GM12801 (cell line): ENCODE measurements around the gene ANKRD17.

Source experiments
- TF ChIP-seq, protein P1 (sequence below): IDR thresholded peaks from one replicate; pipeline ENCODE4 v1.5.1; 2011; ENCODE audit warnings: control low read depth; ENCODE audit not compliant: insufficient read length; ENCODE audit errors: extremely low read depth

Gene ANKRD17

DNA sequence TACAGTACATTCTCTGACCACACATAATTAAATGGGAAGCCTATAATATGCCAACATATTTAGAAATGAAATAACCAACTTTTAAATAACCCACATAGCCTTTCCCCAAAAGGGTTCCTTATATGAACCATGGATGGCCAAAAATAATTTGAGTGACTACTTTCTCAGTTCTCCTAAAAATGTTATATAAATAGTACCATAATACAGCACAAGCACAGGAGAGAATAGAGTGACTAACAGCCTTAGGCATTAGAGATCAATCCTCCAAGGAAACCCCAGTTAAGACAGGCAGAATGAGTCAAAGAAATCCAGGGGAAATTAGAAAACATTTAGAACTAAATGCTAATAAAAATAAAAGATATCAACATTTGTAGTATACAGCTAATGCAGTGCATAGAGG is 50.2 kb downstream of the ANKRD17 start:
- TF ChIP-seq, protein P1, sequence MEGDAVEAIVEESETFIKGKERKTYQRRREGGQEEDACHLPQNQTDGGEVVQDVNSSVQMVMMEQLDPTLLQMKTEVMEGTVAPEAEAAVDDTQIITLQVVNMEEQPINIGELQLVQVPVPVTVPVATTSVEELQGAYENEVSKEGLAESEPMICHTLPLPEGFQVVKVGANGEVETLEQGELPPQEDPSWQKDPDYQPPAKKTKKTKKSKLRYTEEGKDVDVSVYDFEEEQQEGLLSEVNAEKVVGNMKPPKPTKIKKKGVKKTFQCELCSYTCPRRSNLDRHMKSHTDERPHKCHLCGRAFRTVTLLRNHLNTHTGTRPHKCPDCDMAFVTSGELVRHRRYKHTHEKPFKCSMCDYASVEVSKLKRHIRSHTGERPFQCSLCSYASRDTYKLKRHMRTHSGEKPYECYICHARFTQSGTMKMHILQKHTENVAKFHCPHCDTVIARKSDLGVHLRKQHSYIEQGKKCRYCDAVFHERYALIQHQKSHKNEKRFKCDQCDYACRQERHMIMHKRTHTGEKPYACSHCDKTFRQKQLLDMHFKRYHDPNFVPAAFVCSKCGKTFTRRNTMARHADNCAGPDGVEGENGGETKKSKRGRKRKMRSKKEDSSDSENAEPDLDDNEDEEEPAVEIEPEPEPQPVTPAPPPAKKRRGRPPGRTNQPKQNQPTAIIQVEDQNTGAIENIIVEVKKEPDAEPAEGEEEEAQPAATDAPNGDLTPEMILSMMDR = no peak

DNA sequence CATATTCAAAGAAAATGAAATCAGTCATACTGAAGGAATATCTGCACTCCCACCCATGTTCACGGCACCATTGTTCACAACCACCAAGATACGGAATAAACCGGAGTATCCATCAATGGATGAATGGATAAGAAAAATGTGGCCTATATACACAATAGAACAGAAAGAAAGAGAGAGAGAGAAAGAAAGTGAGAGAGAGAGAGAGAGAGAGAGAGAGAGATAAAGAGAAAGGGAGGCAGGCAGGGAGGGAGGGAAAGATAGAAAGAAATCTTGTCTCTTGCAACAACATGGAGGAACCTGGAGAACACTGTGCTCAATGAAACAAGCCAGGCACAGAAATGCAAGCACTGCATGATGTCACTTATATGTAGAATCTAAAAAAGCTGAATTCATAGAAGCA is 52.4 kb downstream of the ANKRD17 start:
- TF ChIP-seq, protein P1 = no peak

DNA sequence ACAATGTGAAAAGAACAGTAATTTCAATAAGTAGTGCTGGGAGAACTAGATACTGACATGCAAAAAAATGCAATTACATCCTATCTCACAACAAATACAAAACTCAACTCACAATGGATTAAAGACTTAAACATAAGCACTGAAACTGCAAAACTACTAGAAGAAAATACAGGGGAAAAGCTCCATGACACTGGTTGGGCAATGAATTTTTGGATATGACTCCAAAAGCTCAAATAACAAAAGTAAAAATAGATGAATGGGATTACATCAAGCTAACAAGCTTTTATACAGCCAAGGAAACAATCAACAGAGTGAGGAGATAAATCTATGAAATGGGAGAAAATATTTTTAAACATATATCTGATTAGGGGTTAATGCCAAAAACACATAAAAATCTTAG is 53.1 kb downstream of the ANKRD17 start:
- TF ChIP-seq, protein P1 = no peak

DNA sequence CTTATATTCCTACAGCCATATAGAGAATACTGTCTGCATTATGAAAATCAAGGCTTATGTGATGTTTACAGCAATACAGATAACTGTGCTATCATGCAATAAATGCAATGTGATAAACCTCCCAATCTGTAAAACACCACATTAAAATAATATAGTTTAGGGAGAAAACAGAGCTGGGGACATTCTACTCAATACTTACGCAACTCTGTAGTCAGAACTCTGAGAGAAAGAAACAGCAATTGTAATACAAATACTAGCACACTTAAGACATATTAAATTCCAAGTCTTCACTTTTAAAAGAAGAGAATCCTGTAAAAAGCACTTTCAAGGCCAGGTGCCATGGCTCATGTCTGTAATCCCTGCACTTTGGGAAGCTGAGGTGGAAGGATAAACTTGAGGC is 61.4 kb downstream of the ANKRD17 start:
- TF ChIP-seq, protein P1 = no peak

DNA sequence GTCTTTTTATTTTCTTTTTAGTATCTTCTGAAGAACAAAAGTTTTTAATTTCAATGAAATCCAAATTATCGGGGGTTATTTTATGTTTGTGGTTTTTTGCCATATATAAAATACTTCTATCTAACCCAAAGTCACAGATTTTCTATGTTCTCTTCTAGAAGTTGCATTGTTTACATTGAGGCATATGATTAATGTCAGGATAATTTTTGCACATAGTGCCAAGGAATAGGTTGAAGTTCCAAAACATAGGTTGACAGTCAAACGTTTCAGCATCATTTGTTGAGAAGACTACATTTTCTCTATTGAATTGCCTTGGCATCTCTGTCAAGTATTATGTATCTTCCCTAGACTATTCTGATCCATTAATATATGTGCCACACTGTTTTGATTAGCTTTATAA is 64.5 kb downstream of the ANKRD17 start:
- TF ChIP-seq, protein P1 = no peak

DNA sequence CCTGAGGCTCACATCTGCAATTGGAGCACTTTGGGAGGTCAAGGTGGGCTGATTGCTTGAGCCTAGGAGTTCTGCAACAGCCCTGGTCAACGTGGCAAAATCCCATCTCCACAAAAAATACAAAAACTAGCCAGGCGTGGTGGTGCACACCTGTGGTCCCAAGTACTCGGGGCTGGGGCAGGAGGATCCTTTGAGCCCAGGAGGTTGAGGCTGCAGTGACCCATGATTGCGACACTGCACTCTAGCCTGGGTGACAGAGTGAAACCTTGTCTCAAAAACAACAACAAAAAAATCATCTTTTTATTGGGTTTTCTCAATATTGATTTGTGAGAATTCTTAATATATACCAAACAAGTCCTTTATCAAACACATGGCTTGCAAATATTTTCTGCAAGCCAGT is 64.9 kb downstream of the ANKRD17 start:
- TF ChIP-seq, protein P1 = no peak

DNA sequence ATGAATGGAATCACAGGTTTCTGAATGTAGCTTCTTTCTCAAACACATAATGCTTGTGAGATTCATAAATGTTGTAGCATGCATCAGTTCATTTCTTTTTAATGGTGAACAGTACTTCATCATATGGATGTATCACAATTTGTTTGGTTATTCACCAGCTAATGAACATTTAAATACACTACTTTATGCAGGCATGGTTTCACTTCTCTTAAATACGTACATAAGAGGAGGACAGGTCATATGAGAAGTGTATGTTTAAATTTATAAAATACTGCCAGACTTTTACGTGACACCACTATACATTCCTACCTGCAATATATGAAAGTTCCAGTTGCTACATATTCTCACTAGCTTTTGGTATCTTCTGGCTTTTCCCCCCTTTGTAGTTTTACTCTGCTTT is 65.4 kb downstream of the ANKRD17 start:
- TF ChIP-seq, protein P1 = no peak

DNA sequence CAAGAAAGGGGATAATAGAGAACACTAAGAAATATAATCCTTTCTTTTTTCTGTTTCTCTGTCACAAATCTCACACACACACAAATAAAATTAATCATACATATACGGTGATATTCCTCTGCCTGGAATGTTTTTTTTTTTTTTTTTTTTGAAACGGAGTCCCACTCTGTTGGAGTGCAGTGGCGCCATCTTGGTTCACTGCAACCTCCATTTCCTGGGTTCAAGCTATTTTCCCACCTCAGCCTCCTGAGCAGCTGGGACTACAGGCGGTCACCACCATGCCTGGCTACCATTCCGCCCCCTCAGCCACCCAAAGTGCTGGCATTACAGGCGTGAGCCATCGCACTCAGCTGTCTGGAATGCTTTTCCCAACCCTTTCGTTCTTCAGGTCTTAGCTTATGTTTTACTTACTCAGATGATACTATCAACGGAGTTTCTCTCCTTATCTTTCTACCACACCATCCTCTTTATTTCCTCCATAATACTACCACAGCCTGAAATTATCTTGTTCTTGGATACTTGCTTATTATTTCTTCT is 69.3 kb downstream of the ANKRD17 start:
- TF ChIP-seq, protein P1 = no peak
